Measurements from ENCODE around the gene UBE3B. TPM values are rescaled to one million over a fixed set of nuclear protein-coding genes. Genes with fewer than 3 reads are reported as not detected.

The UBE3B gene
- total and polyA plus RNA-seq, 4 experiments from 2014 or later: 24.0 to 58.1 (median 40.1) TPM

GRCh38 chr12:109557805-109558204, 80.4 kb downstream of the UBE3B start:
- intact Hi-C loops (cut with micrococcal nuclease): no loop called here
- DNase-seq: no peak
- H3K4me1 ChIP-seq (ENCODE audit: insufficient read depth, low read length): no peaks in the 10 kb centered on the region
- no peaks in the 10 kb centered on the region for H3K27me3 ChIP-seq (ENCODE audit: insufficient read depth, low read length)
- no peak overlapping the region for H3K4me3 ChIP-seq (ENCODE audit: low read length in 2 of 2)
- no peak overlapping the region for H3K27ac Mint-ChIP-seq
- H3K36me3 ChIP-seq (ENCODE audit: insufficient read depth, low read length): no peaks in the 10 kb centered on the region
- H3K4me1 Mint-ChIP-seq: no peaks in the 10 kb centered on the region
- peaks cover 6 to 13% of the 10 kb centered on the region in 2 donors for H3K36me3 Mint-ChIP-seq
- no peak overlapping the region for H3K27ac ChIP-seq (ENCODE audit: low read depth, low read length)
- no peaks in the 10 kb centered on the region for H3K9me3 ChIP-seq (ENCODE audit: control insufficient read depth in 1 of 2, low read length in 2 of 2)
- CTCF ChIA-PET (ENCODE audit: partially characterized antibody): no interaction called here
- peaks cover 0 to 9% (median 0%) of the 10 kb centered on the region in 8 donors for H3K9me3 Mint-ChIP-seq
- POLR2A ChIA-PET (ENCODE audit: partially characterized antibody): no interaction called here
- H3K27me3 Mint-ChIP-seq: no peaks in the 10 kb centered on the region
- H3K4me3 Mint-ChIP-seq: no peak overlapping the region

- peak overlapping the region in 1 of 7 donors; percentile 65 for H3K27ac Mint-ChIP-seq
- POLR2A ChIA-PET (ENCODE audit: partially characterized antibody): no interaction called here
- no peak overlapping the region for H3K27ac ChIP-seq (ENCODE audit: low read depth, low read length)
- peaks cover 0 to 9% (median 0%) of the 10 kb centered on the region in 8 donors for H3K9me3 Mint-ChIP-seq
- no peaks in the 10 kb centered on the region for H3K27me3 Mint-ChIP-seq
- intact Hi-C loops (cut with micrococcal nuclease): no loop called here
- H3K36me3 Mint-ChIP-seq: peaks cover 6 to 13% of the 10 kb centered on the region in 2 donors
- H3K4me1 ChIP-seq (ENCODE audit: insufficient read depth, low read length): no peaks in the 10 kb centered on the region
- no peaks in the 10 kb centered on the region for H3K27me3 ChIP-seq (ENCODE audit: insufficient read depth, low read length)
- no peak overlapping the region for H3K4me3 ChIP-seq (ENCODE audit: low read length in 2 of 2)
- DNase-seq: no peak
- H3K4me1 Mint-ChIP-seq: no peaks in the 10 kb centered on the region
- no peaks in the 10 kb centered on the region for H3K9me3 ChIP-seq (ENCODE audit: control insufficient read depth in 1 of 2, low read length in 2 of 2)
- no peak overlapping the region for H3K4me3 Mint-ChIP-seq
- H3K36me3 ChIP-seq (ENCODE audit: insufficient read depth, low read length): no peaks in the 10 kb centered on the region
- CTCF ChIA-PET (ENCODE audit: partially characterized antibody): interaction anchor here (1.2 kb wide), 1 partner anchor 287 kb away, joined by 3 read pairs; no protein-coding TSS in a partner anchor
These were observed 81.2 kb downstream of the UBE3B start for GRCh38 chr12:109558374-109559199.

- peaks cover 0 to 9% (median 0%) of the 10 kb centered on the region in 8 donors for H3K9me3 Mint-ChIP-seq
- no peak overlapping the region for H3K27ac Mint-ChIP-seq
- H3K4me3 Mint-ChIP-seq: no peak overlapping the region
- CTCF ChIA-PET (ENCODE audit: partially characterized antibody): interaction anchor here (1.2 kb wide), 1 partner anchor 286 kb away, joined by 3 read pairs; no protein-coding TSS in a partner anchor
- H3K27me3 Mint-ChIP-seq: no peaks in the 10 kb centered on the region
- intact Hi-C loops (cut with micrococcal nuclease): no loop called here
- Histone ChIP-seq H3K4me1 (ENCODE audit: insufficient read depth, low read length) (no peaks in the 10 kb centered on the region), H3K9me3 (ENCODE audit: control insufficient read depth in 1 of 2, low read length in 2 of 2) (no peaks in the 10 kb centered on the region), H3K4me3 (ENCODE audit: low read length in 2 of 2) (no peak overlapping the region), H3K36me3 (ENCODE audit: insufficient read depth, low read length) (no peaks in the 10 kb centered on the region), H3K27ac (ENCODE audit: low read depth, low read length) (no peak overlapping the region), H3K27me3 (ENCODE audit: insufficient read depth, low read length) (no peaks in the 10 kb centered on the region)
- H3K36me3 Mint-ChIP-seq: peaks cover 6 to 13% of the 10 kb centered on the region in 2 donors
- POLR2A ChIA-PET (ENCODE audit: partially characterized antibody): no interaction called here
- no peaks in the 10 kb centered on the region for H3K4me1 Mint-ChIP-seq
- no peak for DNase-seq
These were observed 81.7 kb downstream of the UBE3B start for GRCh38 chr12:109559200-109559505.

GRCh38 chr12:109559601-109560000, 82.2 kb downstream of the UBE3B start:
- H3K27ac Mint-ChIP-seq: no peak overlapping the region
- no peaks in the 10 kb centered on the region for H3K9me3 ChIP-seq (ENCODE audit: control insufficient read depth in 1 of 2, low read length in 2 of 2)
- no peaks in the 10 kb centered on the region for H3K27me3 Mint-ChIP-seq
- intact Hi-C loops (cut with micrococcal nuclease): no loop called here
- H3K9me3 Mint-ChIP-seq: peaks cover 0 to 9% (median 0%) of the 10 kb centered on the region in 8 donors
- H3K27me3 ChIP-seq (ENCODE audit: insufficient read depth, low read length): no peaks in the 10 kb centered on the region
- H3K36me3 Mint-ChIP-seq: peaks cover 6 to 13% of the 10 kb centered on the region in 2 donors
- DNase-seq: no peak
- H3K4me1 ChIP-seq (ENCODE audit: insufficient read depth, low read length): no peaks in the 10 kb centered on the region
- H3K27ac ChIP-seq (ENCODE audit: low read depth, low read length): no peak overlapping the region
- H3K4me3 Mint-ChIP-seq: no peak overlapping the region
- POLR2A ChIA-PET (ENCODE audit: partially characterized antibody): no interaction called here
- no peaks in the 10 kb centered on the region for H3K36me3 ChIP-seq (ENCODE audit: insufficient read depth, low read length)
- no peaks in the 10 kb centered on the region for H3K4me1 Mint-ChIP-seq
- no peak overlapping the region for H3K4me3 ChIP-seq (ENCODE audit: low read length in 2 of 2)
- CTCF ChIA-PET (ENCODE audit: partially characterized antibody): interaction anchor here (1.2 kb wide), 1 partner anchor 286 kb away, joined by 3 read pairs; no protein-coding TSS in a partner anchor

GRCh38 chr12:109560867-109561710, 83.7 kb downstream of the UBE3B start:
- H3K4me1 Mint-ChIP-seq: no peaks in the 10 kb centered on the region
- no peak overlapping the region for H3K27ac ChIP-seq (ENCODE audit: low read depth, low read length)
- DNase-seq: no peak
- no peaks in the 10 kb centered on the region for H3K9me3 ChIP-seq (ENCODE audit: control insufficient read depth in 1 of 2, low read length in 2 of 2)
- H3K4me3 ChIP-seq (ENCODE audit: low read length in 2 of 2): no peak overlapping the region
- H3K4me1 ChIP-seq (ENCODE audit: insufficient read depth, low read length): no peaks in the 10 kb centered on the region
- H3K27ac Mint-ChIP-seq: no peak overlapping the region
- H3K27me3 ChIP-seq (ENCODE audit: insufficient read depth, low read length): no peaks in the 10 kb centered on the region
- H3K27me3 Mint-ChIP-seq: no peaks in the 10 kb centered on the region
- H3K36me3 ChIP-seq (ENCODE audit: insufficient read depth, low read length): peaks cover 4% of the 10 kb centered on the region
- intact Hi-C loops (cut with micrococcal nuclease): no loop called here
- ChIA-PET CTCF (ENCODE audit: partially characterized antibody) (no interaction called here), POLR2A (ENCODE audit: partially characterized antibody) (no interaction called here)
- H3K9me3 Mint-ChIP-seq: peaks cover 0 to 9% (median 0%) of the 10 kb centered on the region in 8 donors
- H3K36me3 Mint-ChIP-seq: peaks cover 19 to 21% of the 10 kb centered on the region in 2 donors
- no peak overlapping the region for H3K4me3 Mint-ChIP-seq

- H3K4me3 ChIP-seq (ENCODE audit: low read length in 2 of 2): no peak overlapping the region
- Mint-ChIP-seq H3K9me3 (peaks cover 0 to 5% (median 0%) of the 10 kb centered on the region in 8 donors), H3K27ac (no peak overlapping the region), H3K4me3 (no peak overlapping the region), H3K27me3 (no peaks in the 10 kb centered on the region), H3K4me1 (no peaks in the 10 kb centered on the region), H3K36me3 (peaks cover 21 to 24% of the 10 kb centered on the region in 2 donors)
- no peaks in the 10 kb centered on the region for H3K4me1 ChIP-seq (ENCODE audit: insufficient read depth, low read length)
- DNase-seq: no peak
- no peaks in the 10 kb centered on the region for H3K27me3 ChIP-seq (ENCODE audit: insufficient read depth, low read length)
- H3K36me3 ChIP-seq (ENCODE audit: insufficient read depth, low read length): peaks cover 4% of the 10 kb centered on the region
- POLR2A ChIA-PET (ENCODE audit: partially characterized antibody): no interaction called here
- CTCF ChIA-PET (ENCODE audit: partially characterized antibody): no interaction called here
- no peaks in the 10 kb centered on the region for H3K9me3 ChIP-seq (ENCODE audit: control insufficient read depth in 1 of 2, low read length in 2 of 2)
- H3K27ac ChIP-seq (ENCODE audit: low read depth, low read length): no peak overlapping the region
- intact Hi-C loops (cut with micrococcal nuclease): no loop called here
These were observed 84.2 kb downstream of the UBE3B start for GRCh38 chr12:109561711-109562030.

- H3K9me3 ChIP-seq (ENCODE audit: control insufficient read depth in 1 of 2, low read length in 2 of 2): no peaks in the 10 kb centered on the region
- H3K27me3 ChIP-seq (ENCODE audit: insufficient read depth, low read length): no peaks in the 10 kb centered on the region
- no peaks in the 10 kb centered on the region for H3K4me1 ChIP-seq (ENCODE audit: insufficient read depth, low read length)
- H3K36me3 ChIP-seq (ENCODE audit: insufficient read depth, low read length): peaks cover 4% of the 10 kb centered on the region
- intact Hi-C loops (cut with micrococcal nuclease): no loop called here
- Mint-ChIP-seq H3K4me3 (no peak overlapping the region), H3K36me3 (peaks cover 26 to 32% of the 10 kb centered on the region in 2 donors), H3K27ac (no peak overlapping the region), H3K4me1 (no peaks in the 10 kb centered on the region), H3K27me3 (no peaks in the 10 kb centered on the region), H3K9me3 (peaks cover 0 to 5% (median 0%) of the 10 kb centered on the region in 8 donors)
- no peak overlapping the region for H3K27ac ChIP-seq (ENCODE audit: low read depth, low read length)
- H3K4me3 ChIP-seq (ENCODE audit: low read length in 2 of 2): no peak overlapping the region
- ChIA-PET POLR2A (ENCODE audit: partially characterized antibody) (no interaction called here), CTCF (ENCODE audit: partially characterized antibody) (no interaction called here)
- DNase-seq: no peak
These were observed 85.4 kb downstream of the UBE3B start for GRCh38 chr12:109562871-109563270.

All from CD4-positive, alpha-beta memory T cell (primary cell).